ENCODE measurements around the gene WNT3A. TPM values are rescaled to one million over a fixed set of nuclear protein-coding genes. Genes with fewer than 3 reads are reported as not detected.

Gene WNT3A
- total and polyA plus RNA-seq, 9 of the 15 experiments (the other 6 are each of a cell fraction or from before 2014, with no cell fraction given) = not detected

GRCh38 chr1:228089519-228090380 is 83.0 kb downstream of the WNT3A start:
- Histone ChIP-seq H3K9me3 (replicated peaks; ENCODE audit: control insufficient read depth, insufficient read depth, low read depth, low read length) (peaks cover 17% of the 10 kb centered on the region), H3K4me3 (no peak overlapping the region), H3K4me2 (ENCODE audit: insufficient read depth, low read length) (0 out of 2 replicates have a peak overlapping the region, but pooled peaks have one; percentile 5), H3K36me3 (ENCODE audit: control insufficient read depth, insufficient read depth, low read length) (peaks cover 94% of the 10 kb centered on the region), H3K79me2 (ENCODE audit: control insufficient read depth, insufficient read depth, low read length) (peaks cover 100% of the 10 kb centered on the region), H4K20me1 (replicated peaks; ENCODE audit: control insufficient read depth, insufficient read depth, low read length) (peaks cover 94% of the 10 kb centered on the region), H3K9ac (ENCODE audit: insufficient read depth in 1 of 2, low read depth in 2 of 2, low read length in 2 of 2) (peak overlapping the region in 1 of 2 experiments; percentile 40; a peak in 2 of 4 replicates), H2AFZ (ENCODE audit: low read depth, low read length) (no peak overlapping the region), H3K9me1 (ENCODE audit: control insufficient read depth, insufficient read depth, low read length) (peaks cover 46% of the 10 kb centered on the region), H3K4me1 (replicated peaks in 1 of 2; ENCODE audit: control insufficient read depth in 2 of 2, insufficient read depth in 2 of 2, low read length in 2 of 2) (peaks cover 38 to 42% of the 10 kb centered on the region in 2 experiments; a peak in 4 of 5 replicates), H3K27me3 (ENCODE audit: control insufficient read depth in 2 of 2, insufficient read depth in 2 of 2, low read length in 2 of 2) (no peaks in the 10 kb centered on the region), H3K27ac (ENCODE audit: extremely low read depth, low read depth, low read length) (no peak overlapping the region)
- no peak for ATAC-seq
- FAIRE-seq = no peak
- CTCF ChIA-PET (ENCODE audit: low intra/inter-chr PET ratio) = no interaction called here
- DNase-seq (ENCODE audit: extremely low read depth in 1 of 4, low spot score in 3 of 4) = no peak
- no TSS peak for BruUV-seq (replicated peaks)
- in situ Hi-C loops (cut with MboI) (no loop called here), intact Hi-C loops (cut with micrococcal nuclease) (no loop called here)
- POLR2A ChIA-PET = interaction anchor here (0.7 to 7.1 kb wide), 2 partner anchors 10 to 56 kb away, joined by 4 to 92 read pairs; no protein-coding TSS in a partner anchor
- TF ChIP-seq GABPB1 (CRISPR knock-in tag; IDR thresholded peaks at IDR 0.05) (peak; percentile 29; the same call in 1 of the 2 replicates), RBFOX2 (IDR thresholded peaks at IDR 0.05; ENCODE audit: low read depth, low read length) (peak; percentile 59; the same call in 1 of the 2 replicates), SNAPC5 (CRISPR knock-in tag; IDR thresholded peaks at IDR 0.05) (no peak), TCF3 (CRISPR knock-in tag; IDR thresholded peaks at IDR 0.05) (no peak), SPI1 (IDR thresholded peaks at IDR 0.05; ENCODE audit: borderline replicate concordance, low read depth, low read length) (peak; percentile 88), CREB1 (IDR thresholded peaks at IDR 0.05) (no peak), CREB1 (CRISPR knock-in tag; IDR thresholded peaks at IDR 0.05) (0 out of 2 replicates have a peak, but pooled peaks have one; percentile 37), ZNF384 (IDR thresholded peaks at IDR 0.05; ENCODE audit: low read depth, low read length) (no peak), TSC22D4 (tag; IDR thresholded peaks at IDR 0.05) (no peak), ZNF707 (CRISPR knock-in tag; conservative IDR thresholded peaks at IDR 0.05) (no peak), FOS (IDR thresholded peaks at IDR 0.05; ENCODE audit: extremely low read depth, insufficient read length) (no peak), POLR2G (IDR thresholded peaks at IDR 0.05; ENCODE audit: low read depth, low read length) (peak; percentile 60; the same call in 1 of the 2 replicates)
- WGBS (ENCODE audit: insufficient coverage, low coverage, missing lambda C conversion rate) = 91% methylated on average over 12 of the region's 12 CpGs
